Prostate gland (tissue), 2 donors: ENCODE data around the gene GPC5.

Experiments used
- POLR2A ChIP-seq: fragments of 450-650 bp; IDR thresholded peaks from one replicate; pipeline ENCODE4 v1.6.1; 2016; ENCODE audit warnings: antibody characterized with exemption, mild to moderate bottlenecking
- POLR2AphosphoS5 ChIP-seq: sonication (generic); formaldehyde crosslinking; IDR thresholded peaks from one replicate; pipeline ENCODE4 v1.6.1; 2017; ENCODE audit warnings: antibody characterized with exemption
- TF ChIP-seq, protein P1 (sequence below), 4 experiments: fragments of 200-600 bp in 2 of 4; fragments of 450-650 bp in 2 of 4; sonication (generic) in 2 of 4; IDR thresholded peaks; 1 replicate in 3 of 4; 2 replicates in 1 of 4; pipeline ENCODE4 v1.5.1; 2016 to 2019; ENCODE audit warnings: antibody characterized with exemption in 4 of 4, mild to moderate bottlenecking in 2 of 4, moderate library complexity in 2 of 4

DNA sequence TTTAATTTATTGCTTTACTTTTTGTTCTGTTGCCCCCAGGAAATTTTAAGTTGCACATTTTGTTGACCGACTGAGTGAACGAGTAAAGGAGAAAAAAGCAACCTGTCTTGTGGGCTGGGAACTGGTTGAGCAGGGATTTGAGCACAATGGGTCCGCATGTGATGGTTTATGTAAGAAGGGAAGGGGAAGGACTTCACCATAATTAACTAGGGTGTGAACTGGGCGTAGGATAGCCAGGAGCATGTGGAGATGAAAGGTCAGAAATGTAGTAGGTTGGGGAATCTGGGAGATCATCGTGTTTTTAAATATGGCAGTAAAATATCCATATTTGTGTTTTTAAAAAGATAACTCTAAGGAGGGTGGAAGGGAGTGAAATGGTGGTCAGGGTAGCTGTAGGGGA is 99.9 kb downstream of the GPC5 start:
- TF ChIP-seq, protein P1, sequence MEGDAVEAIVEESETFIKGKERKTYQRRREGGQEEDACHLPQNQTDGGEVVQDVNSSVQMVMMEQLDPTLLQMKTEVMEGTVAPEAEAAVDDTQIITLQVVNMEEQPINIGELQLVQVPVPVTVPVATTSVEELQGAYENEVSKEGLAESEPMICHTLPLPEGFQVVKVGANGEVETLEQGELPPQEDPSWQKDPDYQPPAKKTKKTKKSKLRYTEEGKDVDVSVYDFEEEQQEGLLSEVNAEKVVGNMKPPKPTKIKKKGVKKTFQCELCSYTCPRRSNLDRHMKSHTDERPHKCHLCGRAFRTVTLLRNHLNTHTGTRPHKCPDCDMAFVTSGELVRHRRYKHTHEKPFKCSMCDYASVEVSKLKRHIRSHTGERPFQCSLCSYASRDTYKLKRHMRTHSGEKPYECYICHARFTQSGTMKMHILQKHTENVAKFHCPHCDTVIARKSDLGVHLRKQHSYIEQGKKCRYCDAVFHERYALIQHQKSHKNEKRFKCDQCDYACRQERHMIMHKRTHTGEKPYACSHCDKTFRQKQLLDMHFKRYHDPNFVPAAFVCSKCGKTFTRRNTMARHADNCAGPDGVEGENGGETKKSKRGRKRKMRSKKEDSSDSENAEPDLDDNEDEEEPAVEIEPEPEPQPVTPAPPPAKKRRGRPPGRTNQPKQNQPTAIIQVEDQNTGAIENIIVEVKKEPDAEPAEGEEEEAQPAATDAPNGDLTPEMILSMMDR (IDR thresholded peaks at IDR 0.05), result no peak
- TF ChIP-seq POLR2A (no peak), POLR2AphosphoS5 (no peak)
